Breast epithelium (tissue), 3 donors: ENCODE data around the gene TBC1D8.

Experiments
- CTCF ChIP-seq, 3 donors: fragments of 450-650 bp; IDR thresholded peaks; one replicate each; pipeline ENCODE4 v1.5.1; 2016 to 2017; ENCODE audit warnings: antibody characterized with exemption in 3 of 3, mild to moderate bottlenecking in 3 of 3, moderate library complexity in 3 of 3
- POLR2A ChIP-seq: fragments of 450-650 bp; IDR thresholded peaks from one replicate; pipeline ENCODE4 v1.6.1; 2016; ENCODE audit warnings: antibody characterized with exemption, mild to moderate bottlenecking, moderate library complexity
- POLR2AphosphoS5 ChIP-seq, 3 donors: sonication (generic); formaldehyde crosslinking; IDR thresholded peaks; one replicate each; pipeline ENCODE4 v1.6.1; 2017; ENCODE audit warnings: antibody characterized with exemption in 3 of 3

GRCh38 chr2:100960688-100961087 is 190.5 kb downstream of the TBC1D8 start:
- TF ChIP-seq CTCF (IDR thresholded peaks at IDR 0.05) = no peak
- TF ChIP-seq POLR2A = no peak
- no peak for TF ChIP-seq POLR2AphosphoS5 (IDR thresholded peaks at IDR 0.05)
